Astrocyte of the spinal cord (primary cell): ENCODE measurements around the gene PPAT.

Experiments
- DNase-seq: peaks from one replicate; pipeline ENCODE4 v3.0.0; 2011; ENCODE audit warnings: low read depth, low spot score
- H3K4me3 ChIP-seq: 2 replicates; pipeline ENCODE4 v1.5.1; 2011; ENCODE audit warnings: low read depth, mild to moderate bottlenecking, low read length, moderate library complexity
- CTCF ChIP-seq: IDR thresholded peaks from 2 replicates; pipeline ENCODE4 v1.5.1; 2012; ENCODE audit warnings: low read depth, mild to moderate bottlenecking, low read length, inconsistent platforms
- in situ Hi-C: cut with HindIII; loops from 2 replicates; pipeline ENCODE4 v1.10.0; 2017; ENCODE audit warnings: low sequenced_read_pairs

The PPAT gene

GRCh38 chr4:56409511-56410090 is 25.8 kb downstream of the PPAT start:
- TF ChIP-seq CTCF = no peak
- no peak for DNase-seq
- no peak overlapping the region for H3K4me3 ChIP-seq

GRCh38 chr4:56408978-56409377 is 26.4 kb downstream of the PPAT start:
- TF ChIP-seq CTCF = no peak
- in situ Hi-C loops = no loop called here

More at GRCh38 chr4:56409511-56410090, 25.8 kb downstream of the PPAT start:
- in situ Hi-C loops = no loop called here

GRCh38 chr4:56406151-56406550 is 29.3 kb downstream of the PPAT start:
- DNase-seq = no peak
- TF ChIP-seq CTCF = no peak
- in situ Hi-C loops = no loop called here
- H3K4me3 ChIP-seq = no peak overlapping the region

More at GRCh38 chr4:56408978-56409377, 26.4 kb downstream of the PPAT start:
- no peak overlapping the region for H3K4me3 ChIP-seq
- DNase-seq = no peak

- TF ChIP-seq CTCF = no peak
- no peak for DNase-seq
- no peak overlapping the region for H3K4me3 ChIP-seq
- in situ Hi-C loops = no loop called here
These were observed 30.4 kb downstream of the PPAT start for GRCh38 chr4:56405016-56405415.

- DNase-seq = no peak
- in situ Hi-C loops = no loop called here
- TF ChIP-seq CTCF = no peak
- H3K4me3 ChIP-seq = no peak overlapping the region
These were observed 34.9 kb downstream of the PPAT start for GRCh38 chr4:56400560-56400959.

GRCh38 chr4:56391270-56391669 is 44.1 kb downstream of the PPAT start:
- H3K4me3 ChIP-seq = no peak overlapping the region
- TF ChIP-seq CTCF = no peak
- DNase-seq = no peak
- in situ Hi-C loops = no loop called here
